Measurements from ENCODE around the gene OR2C3. TPM values are rescaled to one million over a fixed set of nuclear protein-coding genes. Genes with fewer than 3 reads are reported as not detected.

OR2C3 gene
- polyA plus RNA-seq, 1 donor from 2014 or later: not detected

GRCh38 chr1:247538561-247538960 is 2.3 kb upstream of the OR2C3 start:
- Histone ChIP-seq H3K9ac (ENCODE audit: low read length) (no peak overlapping the region), H3F3A (ENCODE audit: insufficient read depth, low read length, poor library complexity, severe bottlenecking) (no peaks in the 10 kb centered on the region), H3K4me2 (ENCODE audit: low read length) (no peak overlapping the region), H3K4me3 (ENCODE audit: low read length) (no peak overlapping the region), H3K27me3 (ENCODE audit: insufficient read depth, low read depth, low read length) (no peaks in the 10 kb centered on the region), H3K27ac (ENCODE audit: low read length) (no peak overlapping the region), H4K20me1 (ENCODE audit: insufficient read depth) (no peaks in the 10 kb centered on the region), H3K79me2 (replicated peaks; ENCODE audit: insufficient read depth, low read length) (no peaks in the 10 kb centered on the region), H3K9me2 (ENCODE audit: insufficient read depth, low read length) (no peaks in the 10 kb centered on the region), H2AFZ (ENCODE audit: low read depth, low read length) (no peak overlapping the region), H3K36me3 (ENCODE audit: insufficient read depth, low read length) (no peaks in the 10 kb centered on the region), H3K9me3 (ENCODE audit: low read length) (no peaks in the 10 kb centered on the region)
- TF ChIP-seq REST (IDR thresholded peaks at IDR 0.05; ENCODE audit: borderline replicate concordance) (no peak), SMC3 (conservative IDR thresholded peaks at IDR 0.05; ENCODE audit: poor library complexity) (no peak), MXI1 (conservative IDR thresholded peaks at IDR 0.05; ENCODE audit: poor library complexity, severe bottlenecking) (no peak), RAD21 (conservative IDR thresholded peaks at IDR 0.05) (no peak), CTCF (IDR thresholded peaks at IDR 0.05; ENCODE audit: poor library complexity, severe bottlenecking) (no peak), EZH2 (IDR thresholded peaks at IDR 0.05; ENCODE audit: borderline replicate concordance, insufficient read depth, low read length, poor library complexity, severe bottlenecking) (no peak), POLR2AphosphoS5 (IDR thresholded peaks at IDR 0.05) (no peak), EP300 (conservative IDR thresholded peaks at IDR 0.05; ENCODE audit: poor library complexity, severe bottlenecking) (no peak), TAF1 (IDR thresholded peaks at IDR 0.05; ENCODE audit: low read depth) (no peak)

- no peak for TF ChIP-seq EZH2 (IDR thresholded peaks at IDR 0.05; ENCODE audit: borderline replicate concordance, insufficient read depth, low read length, poor library complexity, severe bottlenecking)
- no peak for TF ChIP-seq MXI1 (conservative IDR thresholded peaks at IDR 0.05; ENCODE audit: poor library complexity, severe bottlenecking)
- TF ChIP-seq RAD21 (conservative IDR thresholded peaks at IDR 0.05): no peak
- TF ChIP-seq SMC3 (conservative IDR thresholded peaks at IDR 0.05; ENCODE audit: poor library complexity): no peak
- no peak for TF ChIP-seq CTCF (IDR thresholded peaks at IDR 0.05; ENCODE audit: poor library complexity, severe bottlenecking)
- no peak for TF ChIP-seq POLR2AphosphoS5 (IDR thresholded peaks at IDR 0.05)
- no peak for TF ChIP-seq REST (IDR thresholded peaks at IDR 0.05; ENCODE audit: borderline replicate concordance)
- no peak for TF ChIP-seq EP300 (conservative IDR thresholded peaks at IDR 0.05; ENCODE audit: poor library complexity, severe bottlenecking)
- no peak for TF ChIP-seq TAF1 (IDR thresholded peaks at IDR 0.05; ENCODE audit: low read depth)
- Histone ChIP-seq H2AFZ (ENCODE audit: low read depth, low read length) (no peak overlapping the region), H3K9me3 (ENCODE audit: low read length) (no peaks in the 10 kb centered on the region), H3K4me3 (ENCODE audit: low read length) (no peak overlapping the region), H4K20me1 (ENCODE audit: insufficient read depth) (no peaks in the 10 kb centered on the region), H3K36me3 (ENCODE audit: insufficient read depth, low read length) (no peaks in the 10 kb centered on the region), H3K9me2 (ENCODE audit: insufficient read depth, low read length) (no peaks in the 10 kb centered on the region), H3K9ac (ENCODE audit: low read length) (no peak overlapping the region), H3K79me2 (replicated peaks; ENCODE audit: insufficient read depth, low read length) (no peaks in the 10 kb centered on the region), H3K27ac (ENCODE audit: low read length) (no peak overlapping the region), H3K4me2 (ENCODE audit: low read length) (no peak overlapping the region), H3F3A (ENCODE audit: insufficient read depth, low read length, poor library complexity, severe bottlenecking) (no peaks in the 10 kb centered on the region), H3K27me3 (ENCODE audit: insufficient read depth, low read depth, low read length) (no peaks in the 10 kb centered on the region)
Measured at GRCh38 chr1:247535402-247535801, 838 bp downstream of the OR2C3 start.
